IMR-90 (cell line): ENCODE measurements around the gene ROBO3. TPM values are rescaled to one million over a fixed set of nuclear protein-coding genes. Genes with fewer than 3 reads are reported as not detected.

Experiments used
- CHD1 ChIP-seq: IDR thresholded peaks from 2 replicates; pipeline ENCODE4 v1.6.1; 2012; ENCODE audit warnings: low read depth, low read length, improper control_type of control experiment
- ELK1 ChIP-seq: fragments of 150-350 bp; IDR thresholded peaks from 2 replicates; pipeline ENCODE4 v1.6.1; 2016; ENCODE audit warnings: low read depth, mild to moderate bottlenecking, low read length, moderate library complexity, borderline replicate concordance
- FOS ChIP-seq: fragments of 150-350 bp; IDR thresholded peaks from 2 replicates; pipeline ENCODE4 v1.6.1; 2016; ENCODE audit warnings: low read depth, low read length
- MAFK ChIP-seq: IDR thresholded peaks from 2 replicates; pipeline ENCODE4 v1.6.1; 2012; ENCODE audit warnings: low read depth, low read length, improper control_type of control experiment
- MAZ ChIP-seq: IDR thresholded peaks from 2 replicates; pipeline ENCODE4 v1.6.1; 2012; ENCODE audit warnings: low read depth, mild to moderate bottlenecking, low read length, improper control_type of control experiment, moderate library complexity, borderline replicate concordance
- NFE2L2 ChIP-seq: fragments of 150-350 bp; IDR thresholded peaks from 2 replicates; pipeline ENCODE4 v1.6.1; 2016; ENCODE audit warnings: low read depth, mild to moderate bottlenecking, low read length
- POLR2A ChIP-seq: IDR thresholded peaks from 2 replicates; pipeline ENCODE4 v1.6.1; 2012; ENCODE audit warnings: mild to moderate bottlenecking, low read depth, low read length
- RCOR1 ChIP-seq: IDR thresholded peaks from 2 replicates; pipeline ENCODE4 v1.6.1; 2012; ENCODE audit warnings: mild to moderate bottlenecking, low read length, improper control_type of control experiment; ENCODE audit not compliant: insufficient replicate concordance
- SMC3 ChIP-seq: fragments of 150-350 bp; IDR thresholded peaks from 2 replicates; pipeline ENCODE4 v1.6.1; 2016; ENCODE audit warnings: low read depth, mild to moderate bottlenecking, antibody characterized with exemption, low read length, moderate library complexity
- polyA plus RNA-seq, 3 experiments: library from polyadenylated mRNA; depleted of rRNA; stranded (reverse); fragments of >200 nt; gene quantifications; 2 replicates each; pipeline ENCODE4 v1.2.3, GENCODE V29; 2012; ENCODE audit warnings: low replicate concordance in 1 of 3
- total RNA-seq: library from RNA; depleted of rRNA; stranded (reverse); fragments of >200 nt; gene quantifications from 2 replicates; pipeline ENCODE4 v1.2.3, GENCODE V29; 2012

The ROBO3 gene
- total and polyA plus RNA-seq, 2 of the 4 experiments (the other 2 are of a cell fraction) = 12.0 to 54.1 TPM

- TF ChIP-seq MAZ (no peak), MAFK (no peak), RCOR1 (no peak), SMC3 (no peak), NFE2L2 (no peak), POLR2A (no peak), FOS (no peak), ELK1 (no peak), CHD1 (no peak)
These were observed at the start of gene ROBO3 (continued) for GRCh38 chr11:124865181-124865901.
